CD4-positive, alpha-beta memory T cell (primary cell): ENCODE measurements around the gene LDLRAD4. TPM values are rescaled to one million over a fixed set of nuclear protein-coding genes. Genes with fewer than 3 reads are reported as not detected.
A peak's percentile ranks its signal among the peaks of the same experiment; 100 is the strongest.

Source experiments
- CTCF ChIA-PET: fragments of 350-600 bp; sonication (Branson Sonifier 250); formaldehyde crosslinking; loops from one replicate; lab custom pipeline; 2021; ENCODE audit warnings: inconsistent platforms; ENCODE audit not compliant: partially characterized antibody; lab: Charles Lee
- POLR2A ChIA-PET: fragments of 350-600 bp; sonication (Branson Sonifier 250); formaldehyde crosslinking; loops from one replicate; lab custom pipeline; 2021; ENCODE audit not compliant: partially characterized antibody; lab: Charles Lee
- DNase-seq, 5 donors: peaks; one replicate each; pipeline versions ENCODE4 v3.0.0 to v3.0.0-alpha.2; 2020 to 2022; ENCODE audit warnings: mixed read lengths in 1 of 5
- H3K27ac ChIP-seq: one replicate; pipeline ENCODE4 v1.7.0; 2013; ENCODE audit warnings: low read depth, low read length
- H3K27me3 ChIP-seq: 2 replicates; pipeline ENCODE4 v1.7.0; 2013; ENCODE audit warnings: mild to moderate bottlenecking, low read length, moderate library complexity; ENCODE audit not compliant: insufficient read depth
- H3K36me3 ChIP-seq: 2 replicates; pipeline ENCODE4 v1.7.0; 2013; ENCODE audit warnings: mild to moderate bottlenecking, low read length, moderate library complexity; ENCODE audit not compliant: insufficient read depth
- H3K4me1 ChIP-seq: 2 replicates; pipeline ENCODE4 v1.7.0; 2013; ENCODE audit warnings: mild to moderate bottlenecking, low read length, moderate library complexity; ENCODE audit not compliant: insufficient read depth
- H3K4me3 ChIP-seq, 2 donors: one replicate each; pipeline ENCODE4 v1.7.0; 2013; ENCODE audit warnings: low read length in 2 of 2, mild to moderate bottlenecking in 1 of 2
- H3K9me3 ChIP-seq, 2 donors: one replicate each; pipeline ENCODE4 v1.7.0; 2013; ENCODE audit warnings: low read length in 2 of 2, control low read depth in 1 of 2; ENCODE audit not compliant: control insufficient read depth in 1 of 2
- H3K27ac Mint-ChIP-seq, 7 donors: one replicate each; pipeline ENCODE4 v1.8.0; 2020 to 2021; ENCODE audit warnings: mixed read lengths in 7 of 7, mild to moderate bottlenecking in 6 of 7, inconsistent platforms in 3 of 7, moderate library complexity in 3 of 7
- H3K27me3 Mint-ChIP-seq, 2 donors: one replicate each; pipeline ENCODE4 v1.8.0; 2020 to 2021; ENCODE audit warnings: mixed read lengths in 2 of 2
- H3K36me3 Mint-ChIP-seq, 2 donors: one replicate each; pipeline ENCODE4 v1.8.0; 2020 to 2021; ENCODE audit warnings: mixed read lengths in 2 of 2, inconsistent platforms in 1 of 2, mild to moderate bottlenecking in 1 of 2
- H3K4me1 Mint-ChIP-seq, 4 donors: one replicate each; pipeline ENCODE4 v1.8.0; 2020 to 2021; ENCODE audit warnings: mixed read lengths in 4 of 4, mild to moderate bottlenecking in 1 of 4
- H3K4me3 Mint-ChIP-seq, 8 donors: one replicate each; pipeline ENCODE4 v1.8.0; 2020 to 2021; ENCODE audit warnings: mixed read lengths in 8 of 8, mild to moderate bottlenecking in 7 of 8, moderate library complexity in 6 of 8, inconsistent platforms in 3 of 8
- H3K9me3 Mint-ChIP-seq, 8 donors: one replicate each; pipeline ENCODE4 v1.8.0; 2020 to 2021; ENCODE audit warnings: mixed read lengths in 8 of 8, mild to moderate bottlenecking in 5 of 8, inconsistent platforms in 3 of 8, moderate library complexity in 1 of 8
- intact Hi-C: fragments of 100-400 bp; cut with micrococcal nuclease; formaldehyde crosslinking; loops from one replicate; pipeline ENCODE4 v1.15.1; 2023
- polyA plus RNA-seq, 2 donors: library from polyadenylated mRNA; unstranded; fragments of 300-500 nt; fragmentation: Illumina TruSeq; gene quantifications; one replicate each; pipeline ENCODE4 v1.2.3, GENCODE V29; 2021
- total RNA-seq, 2 experiments: library from RNA; stranded (reverse); gene quantifications; one replicate each; pipeline ENCODE4 v1.2.3, GENCODE V29; 2021

LDLRAD4 gene
- total and polyA plus RNA-seq, 4 experiments from 2014 or later, result 17.4 to 63.0 (median 36.6) TPM

- H3K36me3 Mint-ChIP-seq, result no peaks in the 10 kb centered on the region
- H3K27ac ChIP-seq, result no peak overlapping the region
- no peaks in the 10 kb centered on the region for H3K4me1 ChIP-seq
- ChIA-PET CTCF (no interaction called here), POLR2A (no interaction called here)
- no peaks in the 10 kb centered on the region for H3K36me3 ChIP-seq
- no peak overlapping the region for H3K4me3 Mint-ChIP-seq
- intact Hi-C loops, result no loop called here
- H3K27ac Mint-ChIP-seq, result peak overlapping the region in 1 of 7 donors; percentile 42
- H3K4me3 ChIP-seq, result no peak overlapping the region
- DNase-seq, result no peak
- peaks cover 0 to 10% (median 4%) of the 10 kb centered on the region in 4 donors for H3K4me1 Mint-ChIP-seq
- no peaks in the 10 kb centered on the region for H3K9me3 ChIP-seq
- H3K27me3 ChIP-seq, result no peaks in the 10 kb centered on the region
- no peaks in the 10 kb centered on the region for H3K27me3 Mint-ChIP-seq
- H3K9me3 Mint-ChIP-seq, result no peaks in the 10 kb centered on the region
Measured at GRCh38 chr18:13298262-13298661, 79.7 kb downstream of the LDLRAD4 start.

DNA sequence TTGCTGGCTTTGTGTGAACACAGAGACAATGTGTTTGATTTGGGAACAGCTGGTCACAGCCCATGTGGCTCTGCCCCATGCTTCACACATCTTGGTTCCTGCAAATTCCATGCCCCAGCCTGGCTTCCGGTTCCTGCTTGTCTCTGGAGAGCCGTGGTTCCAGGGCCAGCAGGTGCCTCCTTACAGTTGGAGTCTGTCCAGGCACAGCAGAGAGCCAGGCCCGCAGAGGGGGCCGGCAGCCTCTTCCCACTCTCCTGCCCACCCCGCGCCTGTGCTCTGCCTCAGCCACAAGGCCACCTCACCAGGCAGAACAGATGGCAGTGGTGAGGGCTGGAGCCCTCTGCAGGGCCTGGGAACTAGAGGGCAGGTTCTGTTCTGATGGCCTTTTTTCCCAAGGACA, 81.5 kb downstream of the LDLRAD4 start:
- H3K4me3 Mint-ChIP-seq, result no peak overlapping the region
- no peak overlapping the region for H3K4me3 ChIP-seq
- POLR2A ChIA-PET, result no interaction called here
- H3K27me3 ChIP-seq, result no peaks in the 10 kb centered on the region
- no peaks in the 10 kb centered on the region for H3K36me3 ChIP-seq
- H3K27me3 Mint-ChIP-seq, result no peaks in the 10 kb centered on the region
- no peak for DNase-seq
- H3K36me3 Mint-ChIP-seq, result peaks cover 0 to 3% of the 10 kb centered on the region in 2 donors
- H3K4me1 ChIP-seq, result no peaks in the 10 kb centered on the region
- intact Hi-C loops, result no loop called here
- H3K27ac Mint-ChIP-seq, result no peak overlapping the region
- no peaks in the 10 kb centered on the region for H3K9me3 Mint-ChIP-seq
- no peak overlapping the region for H3K27ac ChIP-seq
- CTCF ChIA-PET, result no interaction called here
- no peaks in the 10 kb centered on the region for H3K9me3 ChIP-seq
- H3K4me1 Mint-ChIP-seq, result peaks cover 0 to 10% (median 3%) of the 10 kb centered on the region in 4 donors

GRCh38 chr18:13300796-13301195, 82.2 kb downstream of the LDLRAD4 start:
- H3K27ac Mint-ChIP-seq, result no peak overlapping the region
- H3K36me3 Mint-ChIP-seq, result peaks cover 0 to 9% of the 10 kb centered on the region in 2 donors
- H3K36me3 ChIP-seq, result no peaks in the 10 kb centered on the region
- DNase-seq, result no peak
- H3K4me1 ChIP-seq, result no peaks in the 10 kb centered on the region
- intact Hi-C loops, result no loop called here
- peaks cover 0 to 7% (median 3%) of the 10 kb centered on the region in 4 donors for H3K4me1 Mint-ChIP-seq
- no peak overlapping the region for H3K4me3 ChIP-seq
- ChIA-PET POLR2A (no interaction called here), CTCF (interaction anchor here (1.1 kb wide), 1 partner anchor 85 kb away, joined by 3 read pairs; no protein-coding TSS in a partner anchor)
- no peaks in the 10 kb centered on the region for H3K27me3 Mint-ChIP-seq
- H3K27me3 ChIP-seq, result no peaks in the 10 kb centered on the region
- no peak overlapping the region for H3K27ac ChIP-seq
- no peak overlapping the region for H3K4me3 Mint-ChIP-seq
- H3K9me3 ChIP-seq, result no peaks in the 10 kb centered on the region
- peaks cover 0 to 6% (median 1%) of the 10 kb centered on the region in 8 donors for H3K9me3 Mint-ChIP-seq

DNA sequence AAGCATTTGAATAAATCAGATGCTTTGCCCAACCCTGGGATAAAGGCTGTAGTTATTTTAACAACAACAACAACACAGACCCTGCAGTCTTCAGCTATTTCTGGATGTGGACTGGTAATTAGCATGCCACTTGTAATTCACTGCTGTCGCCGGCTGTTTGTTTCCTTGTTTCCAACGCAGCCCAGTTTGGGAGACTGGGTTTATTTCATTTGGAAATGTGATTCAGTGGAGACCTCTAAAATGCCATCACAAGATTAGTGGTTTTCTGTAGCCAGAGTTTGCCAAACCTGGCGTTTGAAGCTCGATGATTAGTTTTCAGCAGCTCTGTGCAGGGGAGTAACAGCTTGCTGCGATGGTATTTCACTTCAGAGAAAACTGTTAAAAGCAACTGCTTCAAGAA, 83.5 kb downstream of the LDLRAD4 start:
- Histone ChIP-seq H3K36me3 (no peaks in the 10 kb centered on the region), H3K9me3 (no peaks in the 10 kb centered on the region), H3K27ac (no peak overlapping the region), H3K4me3 (no peak overlapping the region), H3K4me1 (no peaks in the 10 kb centered on the region), H3K27me3 (no peaks in the 10 kb centered on the region)
- Mint-ChIP-seq H3K27me3 (no peaks in the 10 kb centered on the region), H3K4me3 (no peak overlapping the region), H3K36me3 (peaks cover 0 to 10% of the 10 kb centered on the region in 2 donors), H3K27ac (no peak overlapping the region), H3K4me1 (peaks cover 0 to 2% (median 2%) of the 10 kb centered on the region in 4 donors), H3K9me3 (peaks cover 0 to 7% (median 4%) of the 10 kb centered on the region in 8 donors)
- intact Hi-C loops, result no loop called here
- no peak for DNase-seq
- CTCF ChIA-PET, result interaction anchor here (1.1 kb wide), 1 partner anchor 86 kb away, joined by 3 read pairs; no protein-coding TSS in a partner anchor
- POLR2A ChIA-PET, result no interaction called here

DNA sequence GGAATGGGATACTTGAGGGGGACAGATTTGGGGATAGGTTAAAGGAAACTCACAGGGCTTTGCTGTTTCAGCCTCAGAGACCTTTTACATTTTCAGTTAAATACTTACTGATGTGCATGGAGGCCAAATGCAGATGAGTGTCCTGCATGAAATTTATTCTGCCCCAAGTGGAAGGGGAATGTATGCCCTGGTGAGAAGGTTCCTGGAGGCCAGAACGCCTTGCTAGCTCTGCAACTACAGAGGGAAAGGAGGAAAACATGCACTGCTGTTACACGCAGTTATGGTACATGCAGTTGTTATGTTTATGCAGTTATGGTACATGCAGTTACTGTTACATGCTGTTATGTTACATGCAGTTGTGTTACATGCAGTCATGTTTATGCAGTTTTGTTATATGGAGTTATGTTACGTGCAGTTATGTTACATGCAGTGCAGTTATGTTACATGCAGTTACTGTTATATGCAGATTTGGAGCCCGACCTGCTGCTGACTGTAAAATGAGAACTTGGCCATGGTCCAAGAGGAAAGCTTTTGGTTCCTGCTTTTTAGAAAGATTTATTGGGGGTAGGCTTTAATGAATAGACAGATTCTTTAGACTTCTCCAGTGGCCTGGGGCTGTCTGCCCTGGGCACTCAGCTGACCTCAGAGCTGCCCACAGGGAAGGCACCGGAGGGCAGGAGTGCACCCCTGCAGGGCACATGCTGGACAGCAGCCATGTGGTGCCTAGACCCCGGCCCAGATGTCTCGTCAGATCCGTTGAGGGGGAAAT, 84.1 kb downstream of the LDLRAD4 start:
- Histone ChIP-seq H3K9me3 (no peaks in the 10 kb centered on the region), H3K4me3 (no peak overlapping the region), H3K4me1 (no peaks in the 10 kb centered on the region), H3K27me3 (no peaks in the 10 kb centered on the region), H3K27ac (no peak overlapping the region), H3K36me3 (no peaks in the 10 kb centered on the region)
- no peak overlapping the region for H3K4me3 Mint-ChIP-seq
- intact Hi-C loops, result no loop called here
- H3K27me3 Mint-ChIP-seq, result no peaks in the 10 kb centered on the region
- ChIA-PET POLR2A (no interaction called here), CTCF (no interaction called here)
- H3K27ac Mint-ChIP-seq, result no peak overlapping the region
- H3K4me1 Mint-ChIP-seq, result peaks cover 0 to 3% (median under 1%) of the 10 kb centered on the region in 4 donors
- no peak for DNase-seq
- H3K36me3 Mint-ChIP-seq, result peaks cover 0 to 10% of the 10 kb centered on the region in 2 donors
- H3K9me3 Mint-ChIP-seq, result peaks cover 0 to 7% (median 4%) of the 10 kb centered on the region in 8 donors

DNA sequence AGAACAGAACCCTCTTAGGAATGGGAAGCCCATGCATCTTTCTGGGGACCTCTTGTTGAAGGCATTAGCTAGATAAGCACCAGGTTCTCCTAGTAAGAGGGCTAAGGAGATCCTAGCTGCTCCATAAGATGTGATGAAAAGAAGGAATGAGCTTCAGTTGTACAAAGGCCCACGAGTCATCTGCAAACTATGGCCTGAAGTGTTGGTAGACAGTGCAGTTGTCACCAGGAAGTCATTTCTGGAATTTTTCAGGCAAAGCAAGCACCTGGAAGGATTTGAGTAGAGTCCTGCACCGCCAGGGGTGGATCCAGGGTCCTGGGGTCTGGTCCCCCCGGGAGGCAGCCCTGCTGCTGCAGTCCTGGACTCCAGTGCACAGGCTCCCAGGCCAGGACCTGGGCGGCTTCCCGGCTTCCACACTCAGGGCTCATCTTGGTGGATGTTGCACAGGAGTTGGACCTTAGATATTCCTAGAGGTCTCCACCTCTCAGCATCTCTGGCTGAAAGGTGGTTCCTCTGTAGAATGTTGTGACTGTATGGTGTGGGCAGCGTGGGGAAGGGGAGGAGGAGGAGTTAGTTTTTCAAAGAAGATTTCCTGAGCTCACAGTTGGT, 85.3 kb downstream of the LDLRAD4 start:
- Mint-ChIP-seq H3K27ac (peak overlapping the region in 1 of 7 donors; percentile 15), H3K36me3 (peaks cover 0 to 10% of the 10 kb centered on the region in 2 donors), H3K4me3 (no peak overlapping the region), H3K4me1 (peaks cover 4 to 11% (median 8%) of the 10 kb centered on the region in 4 donors), H3K9me3 (peaks cover 0 to 7% (median 4%) of the 10 kb centered on the region in 8 donors), H3K27me3 (no peaks in the 10 kb centered on the region)
- H3K27ac ChIP-seq, result no peak overlapping the region
- DNase-seq, result no peak
- H3K9me3 ChIP-seq, result no peaks in the 10 kb centered on the region
- H3K36me3 ChIP-seq, result no peaks in the 10 kb centered on the region
- intact Hi-C loops, result no loop called here
- H3K4me3 ChIP-seq, result no peak overlapping the region
- no peaks in the 10 kb centered on the region for H3K27me3 ChIP-seq
- ChIA-PET POLR2A (no interaction called here), CTCF (no interaction called here)
- H3K4me1 ChIP-seq, result peaks cover 5% of the 10 kb centered on the region

GRCh38 chr18:13305301-13305700, 86.7 kb downstream of the LDLRAD4 start:
- CTCF ChIA-PET, result no interaction called here
- POLR2A ChIA-PET, result interaction anchor here (0.6 kb wide), 1 partner anchor 170 kb away, joined by 3 read pairs; no protein-coding TSS in a partner anchor
- intact Hi-C loops, result no loop called here
- Mint-ChIP-seq H3K27me3 (no peaks in the 10 kb centered on the region), H3K4me3 (no peak overlapping the region), H3K4me1 (peaks cover 4 to 15% (median 10%) of the 10 kb centered on the region in 4 donors), H3K36me3 (peaks cover 0 to 10% of the 10 kb centered on the region in 2 donors), H3K27ac (no peak overlapping the region), H3K9me3 (peaks cover 0 to 7% (median 4%) of the 10 kb centered on the region in 8 donors)
- Histone ChIP-seq H3K4me3 (no peak overlapping the region), H3K36me3 (no peaks in the 10 kb centered on the region), H3K9me3 (no peaks in the 10 kb centered on the region), H3K27me3 (no peaks in the 10 kb centered on the region), H3K4me1 (peaks cover 5% of the 10 kb centered on the region), H3K27ac (no peak overlapping the region)
- DNase-seq, result no peak
